IPS-11a (cell line): Measurements from ENCODE around the gene DNAJB1.

ENCODE experiments used
- H3K4me3 ChIP-seq: one replicate; pipeline ENCODE4 v1.5.1; 2013; ENCODE audit warnings: low read depth, low read length, control low read depth

DNAJB1 gene

DNA sequence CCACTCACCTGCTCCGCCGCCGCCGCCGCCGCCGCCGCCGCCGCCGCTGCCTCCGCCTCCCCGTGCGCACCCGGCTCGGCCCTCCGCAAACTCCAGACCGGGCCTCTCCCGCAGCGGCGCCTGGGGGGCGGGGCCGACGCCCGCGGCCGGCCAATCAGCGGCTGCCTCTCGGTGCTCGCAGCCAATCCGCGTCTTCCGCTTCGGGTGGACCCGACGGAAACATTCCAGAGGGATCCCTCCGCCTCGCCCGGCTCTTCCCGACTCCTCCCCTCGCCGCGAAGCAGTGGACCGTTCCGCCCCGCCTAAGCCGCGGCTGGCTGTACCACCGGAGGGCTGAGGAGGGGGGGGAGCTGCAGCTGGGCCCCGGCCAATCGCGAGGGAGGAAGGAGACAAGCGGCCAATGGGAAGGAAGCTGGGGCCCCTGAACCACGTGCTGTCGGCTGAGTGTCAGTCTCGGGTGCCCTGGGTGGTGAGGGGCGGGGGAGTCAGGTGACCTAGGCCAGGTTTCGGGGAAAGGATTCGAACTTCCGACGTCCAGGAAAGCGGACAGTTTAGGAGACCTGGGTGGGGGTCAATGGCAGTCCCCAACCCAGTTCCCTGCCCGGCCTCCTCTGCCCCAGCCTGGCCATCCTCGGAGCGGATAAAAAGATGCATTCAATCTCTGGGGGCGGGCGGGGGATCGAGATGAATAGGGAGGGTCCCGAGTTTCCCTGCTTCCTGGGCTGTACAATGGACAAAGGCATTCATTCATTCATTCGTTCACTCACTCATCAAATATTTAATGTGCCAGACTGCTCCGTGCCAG, 22.0 kb downstream of the DNAJB1 start, which contains the start of gene GIPC1:
GIPC1 (minus strand) TSS at position 99 of the 805 bp plus-strand sequence. CDS start 13,151 bp downstream, outside the sequence.
- H3K4me3 ChIP-seq: peak within 1 kb of the TSS; percentile 47

DNA sequence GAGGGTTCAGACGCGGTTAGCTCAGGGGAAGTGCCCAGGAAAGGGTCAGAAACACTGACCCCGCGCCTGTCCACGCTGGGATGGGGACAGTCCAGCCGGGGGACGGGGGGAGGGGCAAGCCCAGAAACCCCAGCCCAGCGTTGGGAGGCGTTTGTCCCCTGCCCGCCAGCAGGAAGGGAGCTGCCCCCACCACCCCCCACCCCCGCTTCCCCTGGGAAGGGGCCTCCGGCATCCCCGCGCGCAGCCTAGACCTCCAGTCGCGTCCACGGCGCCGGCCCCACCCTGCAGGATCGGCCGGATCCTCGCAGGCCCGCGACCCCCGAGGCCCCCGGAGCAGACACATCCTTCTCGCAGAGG, 22.5 kb downstream of the DNAJB1 start:
- peak overlapping the region; percentile 47 for H3K4me3 ChIP-seq

DNA sequence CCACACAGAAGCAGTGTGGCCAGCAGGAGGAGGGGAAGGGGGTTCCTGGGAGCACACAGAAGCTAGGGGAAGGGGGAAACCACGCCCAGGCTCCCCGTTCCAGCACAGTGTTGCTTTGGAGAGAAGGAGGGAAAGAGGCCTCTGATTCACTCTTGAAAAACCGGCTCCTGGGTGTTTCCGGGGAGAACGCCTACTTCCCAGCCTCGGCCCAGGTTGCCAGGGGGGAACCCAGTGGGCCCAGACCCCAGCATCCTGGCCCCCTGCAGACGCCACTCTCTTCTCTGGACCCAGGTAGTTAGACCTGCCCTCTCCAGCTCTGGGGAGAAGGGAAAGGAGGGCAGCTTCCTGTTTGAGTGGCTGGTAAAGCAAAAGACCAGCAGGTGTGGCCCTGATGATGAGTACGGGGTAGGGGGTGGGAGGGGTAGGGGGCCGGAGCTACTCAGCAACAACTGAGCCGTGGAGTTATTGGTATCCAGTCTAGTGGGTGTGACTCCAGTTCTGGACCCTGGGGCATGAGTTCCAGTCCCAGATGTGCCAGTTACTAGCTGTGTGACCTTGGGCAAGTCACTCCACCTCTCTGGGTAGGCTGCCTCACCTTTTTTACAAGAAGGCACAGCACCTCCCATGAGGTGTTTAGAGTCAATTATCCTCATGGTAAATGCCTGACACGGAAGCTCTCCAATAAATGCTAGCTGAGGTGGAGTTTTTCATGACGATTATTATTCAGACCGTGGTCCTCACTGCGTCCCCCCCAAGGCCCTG, 23.1 kb downstream of the DNAJB1 start:
- peak overlapping the region; percentile 47 for H3K4me3 ChIP-seq

- H3K4me3 ChIP-seq: no peak overlapping the region
These were observed 23.8 kb downstream of the DNAJB1 start for GRCh38 chr19:14494411-14494810.

DNA sequence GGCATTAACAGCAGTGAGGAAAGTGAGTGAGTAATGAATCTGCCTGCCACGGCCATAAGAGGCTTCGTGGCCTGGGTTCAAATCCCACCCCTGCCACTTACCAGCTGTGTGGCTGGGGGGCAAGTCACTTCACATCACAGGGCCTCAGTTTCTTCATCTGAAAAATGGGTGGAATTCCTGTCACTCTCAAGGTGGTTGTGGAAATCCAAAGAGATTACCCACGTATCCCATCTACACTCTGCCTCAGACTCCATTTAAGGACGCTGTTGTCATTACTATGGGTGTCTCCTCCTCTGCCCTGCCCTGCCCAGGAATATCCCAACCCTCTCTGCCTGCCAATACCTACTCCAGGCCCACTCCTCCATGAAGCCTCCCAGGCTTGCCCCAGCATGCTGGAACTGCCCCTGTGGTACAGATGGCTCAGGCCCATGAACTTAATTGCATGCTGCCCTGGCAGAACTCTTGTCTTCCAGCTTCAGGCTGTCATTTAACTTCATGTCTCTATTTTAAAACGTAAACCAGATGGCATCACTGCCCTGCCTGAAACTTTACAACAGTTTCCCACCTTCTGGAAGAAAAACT, 25.4 kb downstream of the DNAJB1 start:
- no peak overlapping the region for H3K4me3 ChIP-seq

DNA sequence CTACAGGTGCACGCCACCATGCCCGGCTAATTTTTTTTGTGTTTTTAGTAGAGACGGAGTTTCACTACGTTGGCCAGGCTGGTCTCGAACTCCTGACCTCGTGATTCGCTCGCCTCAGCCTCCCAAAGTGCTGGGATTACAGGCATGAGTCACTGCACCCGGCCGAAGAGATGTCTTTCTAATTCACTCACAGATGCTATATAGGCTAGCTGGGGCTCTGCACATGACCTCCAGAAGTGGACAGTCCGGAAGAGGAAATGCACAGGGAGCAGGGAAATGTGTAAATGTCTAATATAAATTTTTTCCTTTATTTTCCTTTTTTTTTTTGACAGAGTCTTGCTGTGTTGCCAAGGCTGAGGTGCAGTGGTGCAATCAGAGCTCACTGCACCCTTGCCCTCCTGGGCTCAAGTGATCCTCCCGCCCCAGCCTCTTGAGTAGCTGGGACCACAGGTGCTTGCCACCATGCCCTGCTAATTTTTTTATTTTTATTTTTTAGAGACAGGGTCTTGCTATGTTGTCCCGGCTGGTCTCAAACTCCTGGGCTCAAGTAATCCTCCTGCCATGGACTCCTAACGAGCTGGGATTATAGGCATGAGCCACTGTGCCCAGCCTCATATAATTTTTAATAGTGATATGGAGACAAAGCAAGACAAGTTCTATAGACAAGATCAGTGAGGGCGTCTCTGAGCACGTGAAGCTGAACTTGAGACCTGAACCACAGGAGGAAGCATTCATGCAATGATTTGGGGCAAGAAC, 30.6 kb downstream of the DNAJB1 start:
- H3K4me3 ChIP-seq: no peak overlapping the region

DNA sequence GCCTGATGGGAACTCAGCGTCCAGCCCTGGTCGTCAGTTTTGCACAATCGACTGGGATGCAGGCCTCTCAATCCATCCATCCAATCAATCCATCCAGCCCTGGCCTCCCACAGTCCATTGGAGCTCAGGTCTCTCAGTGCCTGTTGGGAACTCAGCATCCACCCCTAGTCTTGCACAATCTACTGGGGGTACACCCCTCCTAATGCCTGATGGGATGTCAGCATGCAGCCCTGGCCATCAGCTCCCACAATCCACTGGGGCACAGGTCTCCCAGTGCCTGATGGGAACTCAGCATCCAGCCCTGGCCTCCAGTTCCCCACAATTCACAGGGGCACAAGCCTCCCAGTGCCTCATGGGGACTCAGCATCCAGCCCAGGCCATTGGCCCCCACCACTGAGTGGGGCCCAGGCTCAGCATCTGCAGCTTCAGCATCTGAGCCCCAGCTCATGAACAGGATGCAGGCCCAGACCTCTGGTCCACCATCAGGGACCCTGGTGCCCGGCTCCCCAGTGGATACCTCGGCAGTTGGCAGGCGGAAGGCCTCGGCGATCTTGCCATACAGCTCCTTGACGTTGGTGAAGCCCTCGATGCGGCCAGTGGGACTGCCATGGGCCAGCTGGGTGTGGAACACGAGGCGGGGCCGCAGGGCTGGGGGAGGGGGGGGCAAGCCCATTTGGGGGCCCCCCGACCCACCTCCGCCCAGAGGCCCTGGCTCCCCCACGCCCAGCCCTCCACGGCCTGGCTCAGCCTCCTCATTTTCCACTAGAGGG, 35.8 kb downstream of the DNAJB1 start:
- H3K4me3 ChIP-seq: no peak overlapping the region

DNA sequence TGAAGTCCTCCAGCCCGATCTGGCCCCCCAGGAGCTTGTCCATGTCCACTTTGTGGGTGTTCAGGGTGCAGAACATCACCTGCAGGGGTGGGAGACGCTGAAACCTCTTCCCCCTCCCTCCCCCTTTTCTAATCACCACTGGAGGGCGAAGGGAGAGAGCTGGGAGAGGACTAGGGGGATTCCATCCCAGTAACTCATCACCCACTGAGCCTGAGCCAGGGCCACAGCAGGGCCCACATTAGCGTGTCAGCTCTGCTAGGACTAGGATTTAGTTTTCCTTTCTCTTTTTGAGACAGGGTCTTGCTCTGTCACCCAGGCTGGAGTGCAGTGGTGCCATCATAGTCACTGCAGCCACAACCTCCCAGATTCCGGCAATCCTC, 37.5 kb downstream of the DNAJB1 start:
- H3K4me3 ChIP-seq: no peak overlapping the region

DNA sequence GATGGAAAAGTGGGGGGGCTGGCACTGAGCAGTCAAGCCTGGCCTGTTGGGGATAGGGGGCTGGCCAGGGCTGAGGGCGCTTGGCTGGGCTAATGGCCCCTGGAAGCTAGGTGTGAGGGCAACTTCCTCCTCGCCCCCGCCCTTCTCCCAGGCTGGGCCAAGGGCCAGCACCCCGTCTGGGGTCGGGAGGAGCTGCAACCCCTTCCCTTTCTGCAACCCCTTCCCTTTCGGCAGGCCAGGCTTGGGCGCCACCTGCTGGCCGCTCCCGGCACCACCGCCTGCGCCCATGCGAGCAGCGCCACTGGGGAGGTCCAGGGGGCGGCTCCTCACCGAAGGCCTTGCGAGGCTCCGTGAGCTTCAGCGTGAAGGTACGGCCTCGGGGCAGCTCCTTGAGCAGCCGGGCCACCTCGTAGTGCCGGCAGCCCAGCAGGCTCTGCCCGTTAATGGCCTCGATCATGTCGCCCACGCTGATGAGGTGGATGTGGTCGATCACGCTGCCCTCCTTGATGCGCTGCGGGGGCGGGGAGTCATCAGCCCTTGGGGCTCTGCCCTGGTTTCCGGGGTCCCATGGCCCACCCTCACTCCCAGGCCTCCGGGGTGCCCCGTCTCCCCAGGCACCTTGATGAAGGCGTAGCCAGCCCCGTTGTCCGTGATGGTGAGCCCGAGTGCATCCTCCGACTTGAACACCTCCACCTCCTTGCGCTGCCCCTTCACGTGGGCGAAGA, 38.1 kb downstream of the DNAJB1 start:
- H3K4me3 ChIP-seq: no peak overlapping the region

DNA sequence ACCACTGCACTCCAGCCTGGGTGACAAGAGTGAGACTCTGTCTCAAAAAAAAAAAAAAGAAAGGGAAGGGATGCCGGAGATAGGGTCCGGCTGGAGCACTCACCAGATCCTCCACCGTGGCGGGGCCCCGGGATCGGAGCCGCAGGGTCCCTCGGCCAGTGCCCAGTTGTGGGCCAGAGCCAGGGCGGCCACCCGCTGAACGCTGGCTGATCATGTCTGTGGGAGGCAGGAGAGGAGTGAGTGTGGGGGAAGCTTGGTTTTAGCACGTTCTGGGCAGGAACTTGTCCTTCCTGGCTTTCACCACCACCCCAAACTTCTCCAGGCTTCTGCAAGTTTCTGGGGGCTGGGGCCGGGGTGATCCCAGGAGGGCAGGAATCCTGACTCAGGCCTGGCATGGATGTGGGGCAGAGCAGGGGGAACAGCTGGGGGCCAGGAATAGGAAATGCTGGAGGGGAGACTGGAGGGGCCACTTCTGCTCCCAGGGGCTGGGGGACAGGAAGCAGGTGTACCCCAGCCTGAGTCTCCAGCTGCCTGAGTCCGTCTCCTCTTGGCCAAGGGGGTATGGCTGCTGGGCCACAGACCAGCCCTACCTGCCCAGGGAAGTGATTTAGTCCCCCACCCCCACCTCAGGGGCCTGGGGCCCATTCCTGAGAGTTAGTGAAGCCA, 38.8 kb downstream of the DNAJB1 start:
- H3K4me3 ChIP-seq: no peak overlapping the region

DNA sequence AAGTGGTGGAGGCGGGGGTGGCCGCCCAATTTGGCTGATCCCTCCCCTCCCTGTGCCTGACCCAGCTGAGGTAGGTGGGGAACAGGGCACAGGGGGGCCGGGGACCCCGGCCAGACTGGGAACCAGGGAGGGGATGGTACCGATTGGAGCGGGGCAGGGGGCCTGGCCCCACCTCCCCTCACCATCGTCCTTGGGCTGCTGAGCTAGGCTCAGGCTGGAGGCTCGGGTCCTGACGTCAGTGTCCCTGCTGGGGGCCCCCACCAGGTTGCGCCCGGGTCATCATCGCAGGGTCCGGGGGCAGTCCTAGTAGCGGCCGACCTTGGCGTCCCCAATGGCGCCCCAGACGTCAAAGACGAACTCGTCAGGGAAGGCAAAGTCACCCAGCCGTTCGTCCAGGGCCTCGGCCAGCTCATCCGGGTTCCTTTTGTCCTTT, 40.1 kb downstream of the DNAJB1 start:
- H3K4me3 ChIP-seq: no peak overlapping the region

GRCh38 chr19:14477418-14478112, 40.6 kb downstream of the DNAJB1 start:
- H3K4me3 ChIP-seq: no peak overlapping the region

GRCh38 chr19:14476673-14477401, 41.4 kb downstream of the DNAJB1 start:
- H3K4me3 ChIP-seq: no peak overlapping the region

DNA sequence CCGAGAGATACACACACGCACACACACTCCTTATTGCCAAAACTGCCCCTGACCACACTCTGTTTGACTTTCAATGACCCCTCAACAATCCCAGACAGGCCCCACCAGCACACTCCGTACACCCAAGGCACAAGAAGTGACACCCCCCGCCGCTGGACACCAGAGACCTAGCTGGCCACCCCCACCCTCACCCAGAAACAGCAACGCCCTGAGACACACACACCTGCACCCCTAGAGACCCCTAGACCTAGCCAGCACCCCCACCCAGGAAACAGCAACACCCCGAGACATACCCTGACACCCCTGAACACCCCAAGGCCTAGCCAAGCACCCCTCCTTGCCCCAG, 41.9 kb downstream of the DNAJB1 start:
- no peak overlapping the region for H3K4me3 ChIP-seq

GRCh38 chr19:14475251-14476073, 42.7 kb downstream of the DNAJB1 start, which contains the start of gene PTGER1:
PTGER1 (minus strand) TSS chr19:14475354; CDS start chr19:14474320, 1,034 bp downstream.
- no peak within 1 kb of the TSS for H3K4me3 ChIP-seq

- no peak overlapping the region for H3K4me3 ChIP-seq
These were observed 43.4 kb downstream of the DNAJB1 start for GRCh38 chr19:14474827-14475226.

DNA sequence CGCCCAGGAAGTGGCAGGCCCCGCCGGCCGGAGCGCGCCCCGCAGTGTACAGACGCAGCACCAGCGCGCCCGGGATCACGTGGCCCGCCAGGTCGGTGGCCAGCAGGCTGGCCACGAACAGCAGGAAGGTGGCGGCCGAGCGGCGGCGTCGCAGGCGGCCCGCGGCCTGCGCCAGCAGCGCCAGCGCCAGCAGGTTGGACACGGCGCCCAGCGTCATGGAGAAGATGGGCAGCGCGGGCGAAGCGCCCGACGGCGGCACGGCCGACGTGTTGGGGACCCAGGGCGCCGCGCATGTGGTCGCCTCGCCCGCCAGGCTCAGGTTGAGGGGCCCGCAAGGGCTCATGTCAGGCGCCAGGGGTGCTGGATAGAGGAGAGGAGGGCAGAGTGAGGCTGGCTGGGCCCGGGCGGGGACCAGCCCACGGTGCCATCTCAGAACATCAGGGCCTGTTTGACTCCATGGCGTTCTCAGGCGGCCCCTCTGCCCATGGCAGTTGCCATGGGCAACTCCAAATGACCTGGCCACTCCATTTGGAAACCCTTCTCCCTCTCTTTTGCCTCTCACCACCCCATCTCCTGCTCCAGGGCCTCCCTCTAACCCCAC, 44.1 kb downstream of the DNAJB1 start:
- H3K4me3 ChIP-seq: no peak overlapping the region
